ENCODE data around the gene PACSIN1. TPM values are rescaled to one million over a fixed set of nuclear protein-coding genes. Genes with fewer than 3 reads are reported as not detected.
"Not testable (repeated sequence)": the region's sequence is repeated elsewhere in the genome, so short reads cannot be mapped to it uniquely, and the experiment has no call there.

PACSIN1 gene
- total RNA-seq, 4 donors from 2014 or later = not detected

- no peaks in the 10 kb centered on the region for H3K9me3 ChIP-seq
- H3K36me3 ChIP-seq = no peaks in the 10 kb centered on the region
- peaks cover 0 to 4% (median 0%) of the 10 kb centered on the region in 4 donors for H3K27me3 ChIP-seq
- no peak overlapping the region for H3K4me3 ChIP-seq
- WGBS, 2 donors = 53 to 63% methylated on average over 4 to 5 of the region's 5 CpGs
- intact Hi-C loops (cut with DNase I) = no loop called here
- no peaks in the 10 kb centered on the region for H3K4me1 ChIP-seq
- no peak for DNase-seq
- no peak overlapping the region for H3K27ac ChIP-seq
- TF ChIP-seq CTCF (IDR thresholded peaks at IDR 0.05) = no peak
- no peak for TF ChIP-seq POLR2A (IDR thresholded peaks at IDR 0.05)
Measured at GRCh38 chr6:34475238-34475682, 9.4 kb downstream of the PACSIN1 start.

GRCh38 chr6:34475767-34476328 lies 10.0 kb downstream of the PACSIN1 start:
- no peak overlapping the region for H3K27ac ChIP-seq
- no peaks in the 10 kb centered on the region for H3K36me3 ChIP-seq
- no peak for TF ChIP-seq POLR2A (IDR thresholded peaks at IDR 0.05)
- no peak for TF ChIP-seq CTCF (IDR thresholded peaks at IDR 0.05)
- DNase-seq = no peak
- H3K4me1 ChIP-seq = no peaks in the 10 kb centered on the region
- 62 to 72% methylated on average over 7 of the region's 7 CpGs for WGBS, 2 donors
- no peak overlapping the region for H3K4me3 ChIP-seq
- intact Hi-C loops (cut with DNase I) = no loop called here
- peaks cover 0 to 4% (median 0%) of the 10 kb centered on the region in 4 donors for H3K27me3 ChIP-seq
- no peaks in the 10 kb centered on the region for H3K9me3 ChIP-seq

GRCh38 chr6:34476447-34476846 lies 10.6 kb downstream of the PACSIN1 start:
- WGBS, 2 donors = 67% methylated on average over 1 of the region's 5 CpGs; no CpG with 5 or more reads in 1 of the 2 donors

GRCh38 chr6:34476921-34477320 lies 11.0 kb downstream of the PACSIN1 start:
- H3K27ac ChIP-seq = no peak overlapping the region
- H3K27me3 ChIP-seq = peaks cover 0 to 4% (median 0%) of the 10 kb centered on the region in 4 donors
- no peak overlapping the region for H3K4me3 ChIP-seq
- no peaks in the 10 kb centered on the region for H3K9me3 ChIP-seq
- no peak for TF ChIP-seq CTCF (IDR thresholded peaks at IDR 0.05)
- no peak for TF ChIP-seq POLR2A (IDR thresholded peaks at IDR 0.05)
- no peaks in the 10 kb centered on the region for H3K36me3 ChIP-seq
- intact Hi-C loops (cut with DNase I) = no loop called here
- 60 to 82% methylated on average over 2 of the region's 5 CpGs for WGBS, 2 donors
- no peak for DNase-seq
- no peaks in the 10 kb centered on the region for H3K4me1 ChIP-seq

More at GRCh38 chr6:34476447-34476846, 10.6 kb downstream of the PACSIN1 start:
- intact Hi-C loops (cut with DNase I) = no loop called here
- no peaks in the 10 kb centered on the region for H3K9me3 ChIP-seq
- no peaks in the 10 kb centered on the region for H3K4me1 ChIP-seq
- no peaks in the 10 kb centered on the region for H3K36me3 ChIP-seq
- no peak for DNase-seq
- TF ChIP-seq CTCF (IDR thresholded peaks at IDR 0.05) (no peak), POLR2A (IDR thresholded peaks at IDR 0.05) (no peak)
- no peak overlapping the region for H3K27ac ChIP-seq
- H3K4me3 ChIP-seq = no peak overlapping the region
- peaks cover 0 to 4% (median 0%) of the 10 kb centered on the region in 4 donors for H3K27me3 ChIP-seq

GRCh38 chr6:34478796-34479195 lies 12.9 kb downstream of the PACSIN1 start:
- H3K4me1 ChIP-seq = no peaks in the 10 kb centered on the region
- no peak overlapping the region for H3K4me3 ChIP-seq
- WGBS, 2 donors = 77 to 89% methylated on average over 3 to 4 of the region's 4 CpGs
- H3K27me3 ChIP-seq = peaks cover 0 to 4% (median 0%) of the 10 kb centered on the region in 4 donors
- no peaks in the 10 kb centered on the region for H3K9me3 ChIP-seq
- intact Hi-C loops (cut with DNase I) = no loop called here
- TF ChIP-seq CTCF (IDR thresholded peaks at IDR 0.05) (no peak), POLR2A (IDR thresholded peaks at IDR 0.05) (no peak)
- H3K27ac ChIP-seq = no peak overlapping the region
- H3K36me3 ChIP-seq = no peaks in the 10 kb centered on the region
- DNase-seq = no peak

GRCh38 chr6:34483781-34484180 lies 17.9 kb downstream of the PACSIN1 start:
- H3K4me1 ChIP-seq; H3K36me3 ChIP-seq; H3K4me3 ChIP-seq; H3K27ac ChIP-seq; H3K27me3 ChIP-seq; H3K9me3 ChIP-seq; intact Hi-C loops (cut with DNase I); DNase-seq: not testable (repeated sequence)
- 80 to 95% methylated on average over 1 to 4 of the region's 5 CpGs for WGBS, 2 donors
